Thoracic aorta (tissue), 2 donors: ENCODE results near the gene TSPAN32. TPM values are rescaled to one million over a fixed set of nuclear protein-coding genes. Genes with fewer than 3 reads are reported as not detected.
A peak's percentile ranks its signal among the peaks of the same experiment; 100 is the strongest.

Experiments used
- ATAC-seq: fragments of 150-250 bp; one replicate; pipeline ENCODE4 v1.8.0; 2017; ENCODE audit warnings: low read depth; ENCODE audit not compliant: insufficient number of reproducible peaks, low FRiP score
- DNase-seq: peaks from one replicate; pipeline ENCODE4 v3.0.0-alpha.2; 2020; ENCODE audit warnings: low spot score
- H3K27ac ChIP-seq, 2 donors: fragments of 200-600 bp; sonication (generic); 1 replicate in 1 of 2; 2 replicates in 1 of 2; pipeline ENCODE4 v1.5.1; 2016; ENCODE audit warnings: mild to moderate bottlenecking in 2 of 2, moderate library complexity in 2 of 2
- H3K27me3 ChIP-seq: fragments of 200-600 bp; sonication (generic); replicated peaks from 2 replicates; pipeline ENCODE4 v1.6.0; 2016; ENCODE audit warnings: mild to moderate bottlenecking; ENCODE audit not compliant: insufficient read depth
- H3K36me3 ChIP-seq: fragments of 200-600 bp; sonication (generic); one replicate; pipeline ENCODE4 v1.5.1; 2016
- H3K4me1 ChIP-seq, 2 donors: fragments of 200-600 bp; sonication (generic); 1 replicate in 1 of 2; 2 replicates in 1 of 2; pipeline versions ENCODE4 v1.5.1 to v1.6.0; 2016; ENCODE audit warnings: low read depth in 2 of 2, mild to moderate bottlenecking in 1 of 2; ENCODE audit not compliant: control insufficient read depth in 1 of 2
- H3K4me3 ChIP-seq: fragments of 200-600 bp; sonication (generic); 2 replicates; pipeline ENCODE4 v1.5.1; 2016; ENCODE audit warnings: mild to moderate bottlenecking
- H3K9me3 ChIP-seq: fragments of 200-600 bp; sonication (generic); 2 replicates; pipeline ENCODE4 v1.5.1; 2016
- total RNA-seq, 2 donors: library from RNA; depleted of rRNA; stranded (reverse); fragments of >200 nt; gene quantifications; one replicate each; pipeline versions ENCODE4 v1.1.0 to v1.2.3, GENCODE V29; 2016
- TF ChIP-seq, protein P1 (sequence below): fragments of 200-600 bp; sonication (generic); IDR thresholded peaks from one replicate; pipeline ENCODE4 v1.5.1; 2019; ENCODE audit warnings: antibody characterized with exemption

The TSPAN32 gene
- total RNA-seq, 2 donors from 2014 or later, result 2.5 to 6.9 TPM

GRCh38 chr11:2307501-2308331, 5.9 kb downstream of the TSPAN32 start:
- no peak for ATAC-seq
- Histone ChIP-seq H3K36me3 (no peaks in the 10 kb centered on the region), H3K27ac (peak overlapping the region in 1 of 2 donors; percentile 14), H3K9me3 (no peaks in the 10 kb centered on the region), H3K4me3 (no peak overlapping the region), H3K4me1 (peaks cover 38 to 58% of the 10 kb centered on the region in 2 donors), H3K27me3 (no peaks in the 10 kb centered on the region)
- TF ChIP-seq, protein P1, sequence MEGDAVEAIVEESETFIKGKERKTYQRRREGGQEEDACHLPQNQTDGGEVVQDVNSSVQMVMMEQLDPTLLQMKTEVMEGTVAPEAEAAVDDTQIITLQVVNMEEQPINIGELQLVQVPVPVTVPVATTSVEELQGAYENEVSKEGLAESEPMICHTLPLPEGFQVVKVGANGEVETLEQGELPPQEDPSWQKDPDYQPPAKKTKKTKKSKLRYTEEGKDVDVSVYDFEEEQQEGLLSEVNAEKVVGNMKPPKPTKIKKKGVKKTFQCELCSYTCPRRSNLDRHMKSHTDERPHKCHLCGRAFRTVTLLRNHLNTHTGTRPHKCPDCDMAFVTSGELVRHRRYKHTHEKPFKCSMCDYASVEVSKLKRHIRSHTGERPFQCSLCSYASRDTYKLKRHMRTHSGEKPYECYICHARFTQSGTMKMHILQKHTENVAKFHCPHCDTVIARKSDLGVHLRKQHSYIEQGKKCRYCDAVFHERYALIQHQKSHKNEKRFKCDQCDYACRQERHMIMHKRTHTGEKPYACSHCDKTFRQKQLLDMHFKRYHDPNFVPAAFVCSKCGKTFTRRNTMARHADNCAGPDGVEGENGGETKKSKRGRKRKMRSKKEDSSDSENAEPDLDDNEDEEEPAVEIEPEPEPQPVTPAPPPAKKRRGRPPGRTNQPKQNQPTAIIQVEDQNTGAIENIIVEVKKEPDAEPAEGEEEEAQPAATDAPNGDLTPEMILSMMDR, result no peak
- no peak for DNase-seq

DNA sequence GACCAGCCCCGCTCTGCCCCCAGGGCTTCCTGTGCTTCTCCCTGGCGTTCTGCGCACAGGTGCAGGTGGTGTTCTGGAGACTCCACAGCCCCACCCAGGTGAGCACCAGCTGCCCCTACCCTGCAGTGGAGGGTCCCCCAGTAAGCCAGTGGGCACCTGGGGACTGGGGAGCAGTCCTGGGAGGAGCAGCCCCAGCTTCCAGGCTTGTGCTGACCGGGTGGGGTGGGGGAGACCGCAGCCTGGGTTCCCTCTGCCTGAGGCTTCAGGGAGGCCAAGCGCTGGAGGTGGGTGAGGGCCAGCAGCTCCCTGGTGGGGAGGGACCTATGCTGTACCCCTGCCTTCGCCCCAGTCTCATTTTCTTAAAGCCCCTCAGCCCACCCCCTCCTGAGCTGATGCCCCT, 6.9 kb downstream of the TSPAN32 start:
- H3K4me1 ChIP-seq, result peaks cover 30 to 58% of the 10 kb centered on the region in 2 donors
- no peak overlapping the region for H3K27ac ChIP-seq
- H3K27me3 ChIP-seq, result no peaks in the 10 kb centered on the region
- TF ChIP-seq, protein P1, result no peak
- no peak for ATAC-seq
- no peak overlapping the region for H3K4me3 ChIP-seq
- H3K36me3 ChIP-seq, result no peaks in the 10 kb centered on the region
- DNase-seq, result no peak
- H3K9me3 ChIP-seq, result no peaks in the 10 kb centered on the region

GRCh38 chr11:2309251-2310072, 7.6 kb downstream of the TSPAN32 start:
- peaks cover 34 to 58% of the 10 kb centered on the region in 2 donors for H3K4me1 ChIP-seq
- H3K36me3 ChIP-seq, result no peaks in the 10 kb centered on the region
- ATAC-seq (no peak), DNase-seq (no peak)
- no peaks in the 10 kb centered on the region for H3K9me3 ChIP-seq
- no peaks in the 10 kb centered on the region for H3K27me3 ChIP-seq
- H3K27ac ChIP-seq, result no peak overlapping the region
- TF ChIP-seq, protein P1, result no peak
- H3K4me3 ChIP-seq, result no peak overlapping the region

- Histone ChIP-seq H3K4me3 (no peak overlapping the region), H3K27me3 (no peaks in the 10 kb centered on the region), H3K27ac (no peak overlapping the region), H3K4me1 (peaks cover 32 to 56% of the 10 kb centered on the region in 2 donors), H3K36me3 (no peaks in the 10 kb centered on the region), H3K9me3 (no peaks in the 10 kb centered on the region)
- ATAC-seq (no peak), DNase-seq (no peak)
- TF ChIP-seq, protein P1, result no peak
Measured at GRCh38 chr11:2310073-2310785, 8.4 kb downstream of the TSPAN32 start.
